Transverse colon (tissue), 4 donors: ENCODE results near the gene MS4A10.

Experiments used
- EP300 ChIP-seq: sonication (generic); formaldehyde crosslinking; IDR thresholded peaks from one replicate; pipeline ENCODE4 v1.6.1; 2017; ENCODE audit warnings: antibody characterized with exemption, low read depth
- POLR2AphosphoS5 ChIP-seq, 3 donors: sonication (generic); formaldehyde crosslinking; IDR thresholded peaks; one replicate each; pipeline ENCODE4 v1.6.1; 2016; ENCODE audit warnings: antibody characterized with exemption in 3 of 3
- TF ChIP-seq, protein P1 (sequence below), 5 experiments: fragments of 200-600 bp in 3 of 5; fragments of 450-650 bp in 2 of 5; sonication (generic) in 3 of 5; IDR thresholded peaks; 1 replicate in 2 of 5; 2 replicates in 3 of 5; pipeline ENCODE4 v1.5.1; 2016 to 2017; ENCODE audit warnings: antibody characterized with exemption in 5 of 5, inconsistent platforms in 3 of 5, mild to moderate bottlenecking in 2 of 5, moderate library complexity in 1 of 5

GRCh38 chr11:60775420-60775961, 9.6 kb upstream of the MS4A10 start:
- TF ChIP-seq, protein P1, sequence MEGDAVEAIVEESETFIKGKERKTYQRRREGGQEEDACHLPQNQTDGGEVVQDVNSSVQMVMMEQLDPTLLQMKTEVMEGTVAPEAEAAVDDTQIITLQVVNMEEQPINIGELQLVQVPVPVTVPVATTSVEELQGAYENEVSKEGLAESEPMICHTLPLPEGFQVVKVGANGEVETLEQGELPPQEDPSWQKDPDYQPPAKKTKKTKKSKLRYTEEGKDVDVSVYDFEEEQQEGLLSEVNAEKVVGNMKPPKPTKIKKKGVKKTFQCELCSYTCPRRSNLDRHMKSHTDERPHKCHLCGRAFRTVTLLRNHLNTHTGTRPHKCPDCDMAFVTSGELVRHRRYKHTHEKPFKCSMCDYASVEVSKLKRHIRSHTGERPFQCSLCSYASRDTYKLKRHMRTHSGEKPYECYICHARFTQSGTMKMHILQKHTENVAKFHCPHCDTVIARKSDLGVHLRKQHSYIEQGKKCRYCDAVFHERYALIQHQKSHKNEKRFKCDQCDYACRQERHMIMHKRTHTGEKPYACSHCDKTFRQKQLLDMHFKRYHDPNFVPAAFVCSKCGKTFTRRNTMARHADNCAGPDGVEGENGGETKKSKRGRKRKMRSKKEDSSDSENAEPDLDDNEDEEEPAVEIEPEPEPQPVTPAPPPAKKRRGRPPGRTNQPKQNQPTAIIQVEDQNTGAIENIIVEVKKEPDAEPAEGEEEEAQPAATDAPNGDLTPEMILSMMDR (IDR thresholded peaks at IDR 0.05) = peak; percentile 90 to 93 (median 92)
- TF ChIP-seq POLR2AphosphoS5 (IDR thresholded peaks at IDR 0.05) = no peak
- TF ChIP-seq EP300 = no peak
